WTC11 (cell line): Measurements from ENCODE around the gene RTN4.

ENCODE experiments used
- FOXP1 ChIP-seq: sonication (generic); formaldehyde crosslinking; IDR thresholded peaks from 2 replicates; pipeline ENCODE4 v1.8.0; 2022; ENCODE audit warnings: missing genetic modification reagents, mild to moderate bottlenecking, moderate library complexity, borderline replicate concordance
- JUN ChIP-seq: sonication (generic); formaldehyde crosslinking; IDR thresholded peaks from 2 replicates; pipeline ENCODE4 v1.8.0; 2023; ENCODE audit warnings: mild to moderate bottlenecking, missing genetic modification reagents
- SP1 ChIP-seq: sonication (generic); formaldehyde crosslinking; conservative IDR thresholded peaks from 2 replicates; pipeline ENCODE4 v1.8.1; 2022; ENCODE audit warnings: missing genetic modification reagents
- ZBTB21 ChIP-seq: sonication (generic); formaldehyde crosslinking; IDR thresholded peaks from 2 replicates; pipeline ENCODE4 v1.8.1; 2023; ENCODE audit warnings: mild to moderate bottlenecking, missing genetic modification reagents, borderline replicate concordance
- ZNF121 ChIP-seq: sonication (generic); formaldehyde crosslinking; IDR thresholded peaks from 2 replicates; pipeline ENCODE4 v1.8.0; 2023; ENCODE audit warnings: missing genetic modification reagents
- ZNF232 ChIP-seq: sonication (generic); formaldehyde crosslinking; IDR thresholded peaks from 2 replicates; pipeline ENCODE4 v1.8.0; 2022; ENCODE audit warnings: mild to moderate bottlenecking, missing genetic modification reagents
- ZNF317 ChIP-seq: sonication (generic); formaldehyde crosslinking; IDR thresholded peaks from 2 replicates; pipeline ENCODE4 v1.8.1; 2023; ENCODE audit warnings: low read depth, mild to moderate bottlenecking, moderate library complexity, missing genetic modification reagents, borderline replicate concordance
- TF ChIP-seq, protein P1 (sequence below): fragments of 200-600 bp; IDR thresholded peaks from 2 replicates; pipeline ENCODE4 v1.8.0; 2022; ENCODE audit warnings: antibody characterized with exemption
- TF ChIP-seq, protein P2 (sequence below): sonication (generic); formaldehyde crosslinking; conservative IDR thresholded peaks from 2 replicates; pipeline ENCODE4 v1.8.1; 2023; ENCODE audit warnings: mild to moderate bottlenecking, low read depth, missing genetic modification reagents, moderate library complexity
- TF ChIP-seq, protein P3 (sequence below): fragments of 250-450 bp; sonication (Bioruptor Pico); conservative IDR thresholded peaks from 2 replicates; pipeline ENCODE4 v1.9.0; 2021; ENCODE audit warnings: mild to moderate bottlenecking
- TF ChIP-seq, protein P4 (sequence below): sonication (generic); formaldehyde crosslinking; IDR thresholded peaks from 2 replicates; pipeline ENCODE4 v1.8.1; 2022; ENCODE audit warnings: mild to moderate bottlenecking, missing genetic modification reagents, moderate library complexity, borderline replicate concordance

DNA sequence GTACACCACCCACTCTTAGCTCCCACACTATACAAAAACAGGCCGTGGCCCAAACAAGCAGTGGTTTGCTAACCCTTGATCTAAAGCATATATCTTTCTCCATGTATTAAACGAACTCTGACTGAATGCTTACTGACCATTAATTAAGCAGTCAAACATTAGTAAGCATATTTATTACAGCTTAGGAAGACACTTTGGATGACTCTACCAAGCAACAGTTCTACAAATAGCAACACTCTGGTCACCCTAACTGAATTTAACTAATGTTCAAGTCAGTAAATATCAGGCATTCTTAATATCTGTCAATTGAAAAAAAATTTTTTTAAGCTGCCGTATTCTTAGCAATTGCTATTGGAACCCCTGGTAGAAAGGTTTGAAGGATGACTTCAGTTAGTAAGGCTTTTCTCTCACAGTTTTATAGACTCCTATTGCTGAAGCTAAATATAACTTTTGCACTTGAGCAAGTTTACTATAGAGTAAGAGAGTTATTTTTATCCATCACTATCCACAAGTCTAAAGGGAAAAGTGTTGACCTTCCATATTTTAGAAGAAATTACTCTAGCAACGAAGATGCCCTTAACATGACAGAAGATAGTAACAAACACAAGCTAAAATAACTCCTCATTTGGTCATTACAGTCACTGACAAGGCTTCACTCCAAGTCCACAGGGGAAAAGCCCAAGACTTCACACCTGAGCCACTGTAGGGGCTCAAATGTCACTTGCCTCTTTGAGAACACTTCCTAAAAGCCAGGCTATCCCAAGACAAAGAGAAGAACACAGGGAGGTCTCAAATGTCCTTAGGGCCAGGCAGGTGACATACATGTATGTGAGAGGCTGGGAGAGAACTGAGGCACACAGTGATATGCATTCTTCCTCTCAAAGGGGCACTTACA lies 74.4 kb downstream of the RTN4 start:
- TF ChIP-seq, protein P1, sequence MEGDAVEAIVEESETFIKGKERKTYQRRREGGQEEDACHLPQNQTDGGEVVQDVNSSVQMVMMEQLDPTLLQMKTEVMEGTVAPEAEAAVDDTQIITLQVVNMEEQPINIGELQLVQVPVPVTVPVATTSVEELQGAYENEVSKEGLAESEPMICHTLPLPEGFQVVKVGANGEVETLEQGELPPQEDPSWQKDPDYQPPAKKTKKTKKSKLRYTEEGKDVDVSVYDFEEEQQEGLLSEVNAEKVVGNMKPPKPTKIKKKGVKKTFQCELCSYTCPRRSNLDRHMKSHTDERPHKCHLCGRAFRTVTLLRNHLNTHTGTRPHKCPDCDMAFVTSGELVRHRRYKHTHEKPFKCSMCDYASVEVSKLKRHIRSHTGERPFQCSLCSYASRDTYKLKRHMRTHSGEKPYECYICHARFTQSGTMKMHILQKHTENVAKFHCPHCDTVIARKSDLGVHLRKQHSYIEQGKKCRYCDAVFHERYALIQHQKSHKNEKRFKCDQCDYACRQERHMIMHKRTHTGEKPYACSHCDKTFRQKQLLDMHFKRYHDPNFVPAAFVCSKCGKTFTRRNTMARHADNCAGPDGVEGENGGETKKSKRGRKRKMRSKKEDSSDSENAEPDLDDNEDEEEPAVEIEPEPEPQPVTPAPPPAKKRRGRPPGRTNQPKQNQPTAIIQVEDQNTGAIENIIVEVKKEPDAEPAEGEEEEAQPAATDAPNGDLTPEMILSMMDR: no peak
- TF ChIP-seq, protein P2, sequence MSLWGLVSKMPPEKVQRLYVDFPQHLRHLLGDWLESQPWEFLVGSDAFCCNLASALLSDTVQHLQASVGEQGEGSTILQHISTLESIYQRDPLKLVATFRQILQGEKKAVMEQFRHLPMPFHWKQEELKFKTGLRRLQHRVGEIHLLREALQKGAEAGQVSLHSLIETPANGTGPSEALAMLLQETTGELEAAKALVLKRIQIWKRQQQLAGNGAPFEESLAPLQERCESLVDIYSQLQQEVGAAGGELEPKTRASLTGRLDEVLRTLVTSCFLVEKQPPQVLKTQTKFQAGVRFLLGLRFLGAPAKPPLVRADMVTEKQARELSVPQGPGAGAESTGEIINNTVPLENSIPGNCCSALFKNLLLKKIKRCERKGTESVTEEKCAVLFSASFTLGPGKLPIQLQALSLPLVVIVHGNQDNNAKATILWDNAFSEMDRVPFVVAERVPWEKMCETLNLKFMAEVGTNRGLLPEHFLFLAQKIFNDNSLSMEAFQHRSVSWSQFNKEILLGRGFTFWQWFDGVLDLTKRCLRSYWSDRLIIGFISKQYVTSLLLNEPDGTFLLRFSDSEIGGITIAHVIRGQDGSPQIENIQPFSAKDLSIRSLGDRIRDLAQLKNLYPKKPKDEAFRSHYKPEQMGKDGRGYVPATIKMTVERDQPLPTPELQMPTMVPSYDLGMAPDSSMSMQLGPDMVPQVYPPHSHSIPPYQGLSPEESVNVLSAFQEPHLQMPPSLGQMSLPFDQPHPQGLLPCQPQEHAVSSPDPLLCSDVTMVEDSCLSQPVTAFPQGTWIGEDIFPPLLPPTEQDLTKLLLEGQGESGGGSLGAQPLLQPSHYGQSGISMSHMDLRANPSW: no peak
- TF ChIP-seq, protein P3, sequence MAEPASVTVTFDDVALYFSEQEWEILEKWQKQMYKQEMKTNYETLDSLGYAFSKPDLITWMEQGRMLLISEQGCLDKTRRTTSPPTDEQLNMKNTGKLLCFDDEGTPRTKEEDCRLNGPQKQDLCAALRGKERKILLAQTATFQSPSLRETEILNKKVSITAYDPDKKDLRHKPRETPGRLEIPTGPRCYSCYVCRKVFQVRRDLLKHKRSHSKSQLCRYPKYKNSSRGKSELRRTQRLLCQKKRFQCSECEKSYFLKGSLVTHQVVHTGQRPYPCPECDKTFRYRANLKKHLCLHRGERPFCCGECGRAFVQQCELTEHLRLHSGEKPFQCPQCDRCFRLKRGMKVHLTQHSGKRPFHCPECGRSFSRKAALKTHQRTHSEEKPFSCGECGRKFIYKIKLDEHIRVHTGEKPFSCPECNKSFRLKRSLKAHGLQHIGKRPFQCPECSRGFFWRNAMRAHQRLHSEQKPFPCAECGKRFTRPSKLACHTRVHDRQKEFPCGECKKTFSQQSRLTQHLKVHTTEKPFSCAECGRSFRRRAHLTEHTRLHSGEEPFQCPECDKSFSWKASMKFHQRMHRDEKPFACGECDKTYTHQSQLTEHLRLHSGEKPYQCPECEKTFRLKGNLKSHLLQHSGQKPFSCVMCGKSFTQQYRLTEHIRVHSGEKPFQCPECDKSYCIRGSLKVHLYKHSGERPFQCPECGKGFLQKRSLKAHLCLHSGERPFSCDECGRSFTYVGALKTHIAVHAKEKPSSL: no peak
- TF ChIP-seq ZNF317 (CRISPR knock-in tag) (no peak), ZBTB21 (CRISPR knock-in tag) (no peak), ZNF232 (CRISPR knock-in tag) (no peak), ZNF121 (CRISPR knock-in tag) (no peak), JUN (CRISPR knock-in tag) (no peak), SP1 (no peak), FOXP1 (CRISPR knock-in tag) (no peak)
- TF ChIP-seq, protein P4, sequence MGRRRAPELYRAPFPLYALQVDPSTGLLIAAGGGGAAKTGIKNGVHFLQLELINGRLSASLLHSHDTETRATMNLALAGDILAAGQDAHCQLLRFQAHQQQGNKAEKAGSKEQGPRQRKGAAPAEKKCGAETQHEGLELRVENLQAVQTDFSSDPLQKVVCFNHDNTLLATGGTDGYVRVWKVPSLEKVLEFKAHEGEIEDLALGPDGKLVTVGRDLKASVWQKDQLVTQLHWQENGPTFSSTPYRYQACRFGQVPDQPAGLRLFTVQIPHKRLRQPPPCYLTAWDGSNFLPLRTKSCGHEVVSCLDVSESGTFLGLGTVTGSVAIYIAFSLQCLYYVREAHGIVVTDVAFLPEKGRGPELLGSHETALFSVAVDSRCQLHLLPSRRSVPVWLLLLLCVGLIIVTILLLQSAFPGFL (CRISPR knock-in tag): no peak
